Mesenchymal stem cell (in vitro differentiated cells and primary cell): ENCODE data around the gene TMEM100.

Experiments used
- DNase-seq: peaks from one replicate; pipeline ENCODE4 v3.0.0-alpha.2; 2013
- H2AFZ ChIP-seq: one replicate; pipeline ENCODE4 v1.6.1; 2013; ENCODE audit warnings: low read depth, mild to moderate bottlenecking, control low read depth, inconsistent platforms, low read length, moderate library complexity
- H2AK5ac ChIP-seq: 2 replicates; pipeline ENCODE4 v1.6.1; 2013; ENCODE audit warnings: low read length, moderate library complexity, mild to moderate bottlenecking, inconsistent platforms; ENCODE audit not compliant: severe bottlenecking
- H2BK120ac ChIP-seq: one replicate; pipeline ENCODE4 v1.6.1; 2013; ENCODE audit warnings: low read depth, mild to moderate bottlenecking, inconsistent platforms, low read length, moderate library complexity
- H2BK12ac ChIP-seq, 2 experiments: one replicate each; pipeline ENCODE4 v1.6.1; 2013; ENCODE audit warnings: inconsistent platforms in 2 of 2, low read length in 2 of 2, mild to moderate bottlenecking in 2 of 2, moderate library complexity in 2 of 2, control low read depth in 1 of 2
- H2BK15ac ChIP-seq: one replicate; pipeline ENCODE4 v1.6.1; 2013; ENCODE audit warnings: mild to moderate bottlenecking, low read depth, inconsistent platforms; ENCODE audit not compliant: poor library complexity, severe bottlenecking
- H2BK5ac ChIP-seq: 2 replicates; pipeline ENCODE4 v1.6.1; 2013; ENCODE audit warnings: low read depth, mild to moderate bottlenecking, low read length, control low read depth, inconsistent platforms; ENCODE audit not compliant: poor library complexity, severe bottlenecking
- H3K14ac ChIP-seq, 2 experiments: one replicate each; pipeline ENCODE4 v1.6.1; 2013; ENCODE audit warnings: inconsistent platforms in 2 of 2, low read length in 2 of 2, control low read depth in 1 of 2, mild to moderate bottlenecking in 1 of 2, moderate library complexity in 1 of 2
- H3K18ac ChIP-seq, 2 experiments: one replicate each; pipeline ENCODE4 v1.6.1; 2013; ENCODE audit warnings: inconsistent platforms in 2 of 2, low read length in 2 of 2, control low read depth in 1 of 2, low read depth in 1 of 2, mild to moderate bottlenecking in 1 of 2
- H3K23ac ChIP-seq, 2 experiments: one replicate each; pipeline ENCODE4 v1.6.1; 2013; ENCODE audit warnings: inconsistent platforms in 2 of 2, low read length in 2 of 2, mild to moderate bottlenecking in 2 of 2, moderate library complexity in 2 of 2, control low read depth in 1 of 2
- H3K27ac ChIP-seq: 2 replicates; pipeline ENCODE4 v1.5.1; 2013; ENCODE audit warnings: mild to moderate bottlenecking, moderate library complexity, low read length, control low read depth, inconsistent platforms; ENCODE audit not compliant: poor library complexity, severe bottlenecking
- H3K27me3 ChIP-seq, 2 experiments: 2 replicates each; pipeline versions ENCODE4 v1.6.1 to v1.7.0; 2013; ENCODE audit warnings: low read length in 2 of 2, mild to moderate bottlenecking in 2 of 2, moderate library complexity in 2 of 2, control low read depth in 1 of 2, inconsistent platforms in 1 of 2; ENCODE audit not compliant: control insufficient read depth in 1 of 2, insufficient read depth in 1 of 2
- H3K36me3 ChIP-seq, 2 experiments: 2 replicates each; pipeline versions ENCODE4 v1.6.1 to v1.7.0; 2013; ENCODE audit warnings: low read length in 2 of 2, control low read depth in 1 of 2, inconsistent platforms in 1 of 2, low read depth in 1 of 2, mild to moderate bottlenecking in 1 of 2; ENCODE audit not compliant: insufficient read depth in 2 of 2, control insufficient read depth in 1 of 2
- H3K4ac ChIP-seq, 2 experiments: one replicate each; pipeline ENCODE4 v1.6.1; 2013; ENCODE audit warnings: inconsistent platforms in 2 of 2, low read length in 2 of 2, mild to moderate bottlenecking in 2 of 2, moderate library complexity in 2 of 2, control low read depth in 1 of 2, low read depth in 1 of 2
- H3K4me1 ChIP-seq: 2 replicates; pipeline ENCODE4 v1.6.1; 2013; ENCODE audit warnings: low read depth, low read length, control low read depth; ENCODE audit not compliant: control insufficient read depth, insufficient read depth
- H3K4me2 ChIP-seq: 2 replicates; pipeline ENCODE4 v1.6.1; 2013; ENCODE audit warnings: low read length, mild to moderate bottlenecking, inconsistent platforms; ENCODE audit not compliant: poor library complexity, severe bottlenecking
- H3K4me3 ChIP-seq, 2 experiments: 2 replicates each; pipeline versions ENCODE4 v1.5.1 to v1.7.0; 2013; ENCODE audit warnings: low read length in 2 of 2, mild to moderate bottlenecking in 2 of 2, control low read depth in 1 of 2, low read depth in 1 of 2; ENCODE audit not compliant: insufficient read depth in 1 of 2
- H3K79me1 ChIP-seq: replicated peaks from 2 replicates; pipeline ENCODE4 v1.6.1; 2013; ENCODE audit warnings: mild to moderate bottlenecking, control low read depth, low read length, inconsistent platforms; ENCODE audit not compliant: poor library complexity, severe bottlenecking
- H3K9ac ChIP-seq: 2 replicates; pipeline ENCODE4 v1.7.0; 2013; ENCODE audit warnings: mild to moderate bottlenecking, low read length, moderate library complexity
- H3K9me3 ChIP-seq: 2 replicates; pipeline ENCODE4 v1.7.0; 2013; ENCODE audit warnings: mild to moderate bottlenecking, low read length; ENCODE audit not compliant: control insufficient read depth
- H4K8ac ChIP-seq: one replicate; pipeline ENCODE4 v1.6.1; 2013; ENCODE audit warnings: inconsistent platforms, mild to moderate bottlenecking, low read length, moderate library complexity
- H4K91ac ChIP-seq: one replicate; pipeline ENCODE4 v1.6.1; 2013; ENCODE audit warnings: mild to moderate bottlenecking, low read length, inconsistent platforms
- WGBS: methylation state at CpG from one replicate; pipeline ENCODE4 v1.1.7; 2013; ENCODE audit warnings: mixed read lengths; 5-methylcytosine and 5-hydroxymethylcytosine counted together

The TMEM100 gene

GRCh38 chr17:55748841-55749240 is 26.2 kb upstream of the TMEM100 start:
- no peak overlapping the region for H3K4me3 ChIP-seq
- peaks cover 4% of the 10 kb centered on the region for H3K4me1 ChIP-seq
- no peak overlapping the region for H4K8ac ChIP-seq
- no peaks in the 10 kb centered on the region for H3K27me3 ChIP-seq
- no peak overlapping the region for H2BK120ac ChIP-seq
- H2AFZ ChIP-seq = no peak overlapping the region
- H3K23ac ChIP-seq = no peak overlapping the region
- H3K36me3 ChIP-seq = peaks cover 4 to 7% of the 10 kb centered on the region in 2 experiments
- no peak overlapping the region for H3K9ac ChIP-seq
- DNase-seq = no peak
- H2BK15ac ChIP-seq = no peak overlapping the region
- no peaks in the 10 kb centered on the region for H3K9me3 ChIP-seq
- H3K14ac ChIP-seq = no peak overlapping the region
- no peak overlapping the region for H3K4ac ChIP-seq
- H2BK5ac ChIP-seq = no peak overlapping the region
- no peak overlapping the region for H2AK5ac ChIP-seq
- H4K91ac ChIP-seq = no peak overlapping the region
- no CpG with 5 or more reads among the region's 1 CpG for WGBS
- no peak overlapping the region for H3K18ac ChIP-seq
- no peak overlapping the region for H3K27ac ChIP-seq
- H3K79me1 ChIP-seq = peaks cover 11% of the 10 kb centered on the region
- no peak overlapping the region for H2BK12ac ChIP-seq
- no peak overlapping the region for H3K4me2 ChIP-seq

- Histone ChIP-seq H2BK12ac (no peak overlapping the region), H3K18ac (no peak overlapping the region), H2BK120ac (no peak overlapping the region), H2BK5ac (no peak overlapping the region), H3K4me1 (peaks cover 4% of the 10 kb centered on the region), H3K14ac (no peak overlapping the region), H3K9me3 (no peaks in the 10 kb centered on the region), H3K9ac (no peak overlapping the region), H3K27me3 (no peaks in the 10 kb centered on the region), H4K91ac (no peak overlapping the region), H3K23ac (no peak overlapping the region), H3K4me3 (no peak overlapping the region), H3K79me1 (peaks cover 2% of the 10 kb centered on the region), H3K4ac (no peak overlapping the region), H2BK15ac (no peak overlapping the region), H4K8ac (no peak overlapping the region), H3K36me3 (no peaks in the 10 kb centered on the region), H2AK5ac (no peak overlapping the region), H3K4me2 (no peak overlapping the region), H3K27ac (no peak overlapping the region), H2AFZ (no peak overlapping the region)
- no peak for DNase-seq
- 86% methylated on average over 1 of the region's 3 CpGs for WGBS
These were observed 24.5 kb upstream of the TMEM100 start for GRCh38 chr17:55747209-55747608.

GRCh38 chr17:55746466-55746865 is 23.8 kb upstream of the TMEM100 start:
- no peak overlapping the region for H3K23ac ChIP-seq
- H3K9me3 ChIP-seq = no peaks in the 10 kb centered on the region
- H2BK5ac ChIP-seq = no peak overlapping the region
- H2AFZ ChIP-seq = no peak overlapping the region
- H2BK12ac ChIP-seq = no peak overlapping the region
- H3K79me1 ChIP-seq = no peaks in the 10 kb centered on the region
- H4K8ac ChIP-seq = no peak overlapping the region
- H3K18ac ChIP-seq = no peak overlapping the region
- no peaks in the 10 kb centered on the region for H3K36me3 ChIP-seq
- no CpG with 5 or more reads among the region's 1 CpG for WGBS
- no peak overlapping the region for H3K4me2 ChIP-seq
- H3K27me3 ChIP-seq = no peaks in the 10 kb centered on the region
- no peak for DNase-seq
- H3K9ac ChIP-seq = no peak overlapping the region
- H3K27ac ChIP-seq = no peak overlapping the region
- no peak overlapping the region for H3K4me3 ChIP-seq
- no peak overlapping the region for H3K14ac ChIP-seq
- no peak overlapping the region for H2BK120ac ChIP-seq
- no peak overlapping the region for H2BK15ac ChIP-seq
- H3K4ac ChIP-seq = no peak overlapping the region
- H3K4me1 ChIP-seq = no peaks in the 10 kb centered on the region
- H4K91ac ChIP-seq = no peak overlapping the region
- no peak overlapping the region for H2AK5ac ChIP-seq

- Histone ChIP-seq H3K27ac (no peak overlapping the region), H2BK15ac (no peak overlapping the region), H2BK12ac (no peak overlapping the region), H4K8ac (no peak overlapping the region), H3K9ac (no peak overlapping the region), H2AFZ (no peak overlapping the region), H3K18ac (no peak overlapping the region), H3K79me1 (no peaks in the 10 kb centered on the region), H3K4me3 (no peak overlapping the region), H3K4me1 (no peaks in the 10 kb centered on the region), H3K9me3 (no peaks in the 10 kb centered on the region), H3K4me2 (no peak overlapping the region), H4K91ac (no peak overlapping the region), H3K27me3 (no peaks in the 10 kb centered on the region), H2AK5ac (no peak overlapping the region), H2BK120ac (no peak overlapping the region), H2BK5ac (no peak overlapping the region), H3K23ac (no peak overlapping the region), H3K4ac (no peak overlapping the region), H3K14ac (no peak overlapping the region), H3K36me3 (no peaks in the 10 kb centered on the region)
- 100% methylated on average over 1 of the region's 1 CpG for WGBS
- DNase-seq = no peak
These were observed 22.6 kb upstream of the TMEM100 start for GRCh38 chr17:55745258-55745657.
